OCI-M2 (cell line): ENCODE measurements around the gene CBX8.

ENCODE experiments used
- DNase-seq: peaks from one replicate; lab custom pipeline; 2025; ENCODE audit not compliant: unreplicated experiment; lab: John Stamatoyannopoulos, UW

CBX8 gene

DNA sequence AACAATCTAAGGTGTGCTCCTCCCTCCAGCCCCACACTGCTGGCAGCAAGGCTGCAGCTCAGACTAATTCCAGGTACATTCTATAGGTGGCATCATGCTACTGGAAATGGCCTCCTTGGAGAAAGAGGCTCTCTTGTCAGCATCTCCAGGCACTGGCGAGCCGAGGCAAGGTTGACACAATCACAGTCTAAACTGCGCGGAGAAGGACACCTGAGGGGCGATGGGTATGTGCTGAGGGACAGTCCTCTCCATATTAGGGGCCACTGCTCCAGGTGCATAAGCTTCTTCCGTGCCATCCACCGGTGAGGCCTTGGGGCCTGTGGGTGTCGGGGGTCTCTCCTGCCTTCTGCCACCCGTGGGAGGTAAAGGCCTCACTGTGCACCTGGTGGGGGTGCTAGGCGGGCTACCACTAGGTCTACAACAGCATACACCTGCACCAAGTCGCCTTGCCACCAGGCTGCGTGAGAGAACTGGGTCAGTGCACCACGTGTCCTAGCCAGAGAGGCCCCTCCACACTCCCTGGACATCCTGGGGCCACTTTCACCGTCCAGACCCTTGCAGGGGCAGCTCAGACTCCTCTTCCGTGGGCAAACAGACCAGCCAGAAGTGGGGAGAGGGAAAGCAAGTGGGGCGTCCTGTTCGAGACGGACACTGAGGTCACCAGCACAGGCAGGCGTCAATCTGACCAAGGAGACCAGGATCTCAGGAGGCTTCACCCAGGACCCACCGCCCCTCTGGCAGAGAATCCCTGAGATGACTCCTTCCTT, 12.1 kb upstream of the CBX8 start:
- no peak for DNase-seq

DNA sequence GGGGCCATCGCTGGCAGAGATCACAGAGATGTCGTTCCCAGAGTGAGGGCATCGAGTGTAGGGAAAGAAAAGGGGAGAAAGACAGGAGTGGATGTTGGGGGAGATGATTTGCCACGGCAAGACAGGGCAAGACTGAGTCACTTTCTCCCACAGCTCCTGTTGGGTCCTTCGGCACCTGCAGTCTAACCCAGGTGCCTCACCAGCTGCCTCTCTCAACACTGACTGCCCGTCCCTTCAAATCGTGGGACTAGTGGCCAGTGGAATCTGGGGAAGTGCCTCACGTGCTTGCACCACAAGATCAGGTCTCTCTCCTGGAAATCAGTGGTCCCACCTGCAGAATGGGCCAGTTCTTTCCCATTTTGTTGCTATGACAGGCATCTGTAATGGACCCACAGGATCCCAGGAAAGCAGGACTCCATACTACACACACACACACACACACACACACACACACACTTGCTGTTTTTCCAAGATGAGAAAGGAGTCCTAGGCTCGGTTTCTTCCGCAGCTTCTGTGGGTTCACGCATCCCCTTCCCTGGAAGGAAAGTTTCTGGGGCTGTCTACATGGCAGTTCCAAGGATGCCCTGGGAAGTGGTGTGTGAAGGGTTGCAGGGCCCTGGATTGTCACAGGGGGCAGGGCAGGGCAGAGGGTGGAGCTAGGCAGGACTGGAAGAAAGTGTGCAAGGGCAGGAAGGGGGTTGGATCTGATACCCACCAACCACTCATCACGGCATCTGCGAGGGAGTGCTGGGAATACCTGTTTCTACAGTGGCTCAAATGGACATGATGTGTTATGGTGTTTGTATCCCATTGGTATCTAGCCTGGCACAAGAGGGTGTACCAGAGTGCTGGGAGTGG, 10.2 kb upstream of the CBX8 start:
- no peak for DNase-seq

DNA sequence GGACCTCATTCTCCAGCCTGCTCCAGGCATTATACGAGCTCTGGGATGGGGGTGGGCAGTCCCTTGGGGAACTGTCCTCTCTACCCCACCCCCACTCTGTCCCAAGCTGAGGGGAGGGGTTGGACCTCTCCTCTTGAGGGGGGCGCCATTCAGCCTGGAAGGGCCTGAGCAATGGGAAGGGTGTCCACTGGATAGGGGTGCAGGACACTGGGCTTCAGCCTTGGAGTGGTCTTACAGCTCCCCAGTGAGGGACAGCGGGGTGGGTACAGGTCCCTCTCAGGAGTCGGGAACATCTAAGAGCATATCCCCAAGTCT, 9.5 kb upstream of the CBX8 start:
- no peak for DNase-seq

DNA sequence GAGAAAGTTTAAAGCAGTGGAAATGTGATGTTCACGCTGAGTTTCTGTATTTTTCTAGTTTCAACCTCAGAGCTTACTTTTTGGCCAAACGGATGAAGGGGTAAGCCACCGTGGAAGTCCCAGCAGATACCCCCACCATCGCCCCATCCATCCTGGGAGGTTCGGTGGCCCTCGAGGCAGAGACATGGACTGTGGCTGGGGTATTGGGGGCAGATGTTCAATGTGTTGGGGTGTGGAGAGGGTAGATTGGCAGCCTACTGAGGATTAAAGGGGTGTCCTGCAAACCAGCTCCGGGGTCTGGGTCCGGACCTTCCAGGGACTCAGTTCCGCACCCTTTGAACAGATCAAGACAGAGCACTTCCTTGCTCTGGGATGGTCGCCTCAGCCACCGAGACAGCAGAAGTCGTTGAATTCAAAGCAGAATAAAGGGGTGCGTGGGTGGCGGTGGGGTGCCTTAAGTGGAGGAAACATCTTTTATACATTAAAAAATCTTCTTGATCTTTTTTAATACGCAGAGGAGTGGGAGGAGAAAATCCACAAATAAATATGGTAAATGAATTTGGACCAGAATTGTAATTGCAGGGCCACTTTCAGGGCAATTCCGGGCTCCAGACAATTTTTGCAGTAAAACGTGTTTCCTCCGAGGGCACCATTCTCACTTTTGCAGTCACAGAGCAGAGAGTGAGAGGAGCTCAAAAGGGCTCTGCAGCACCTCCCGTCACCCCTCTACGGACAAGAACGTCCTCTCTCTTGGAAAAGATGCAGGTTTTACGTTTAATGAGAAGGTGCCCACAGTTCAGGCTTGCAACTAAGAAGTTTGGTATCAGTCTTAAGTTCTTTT, 8.2 kb upstream of the CBX8 start:
- DNase-seq: no peak

DNA sequence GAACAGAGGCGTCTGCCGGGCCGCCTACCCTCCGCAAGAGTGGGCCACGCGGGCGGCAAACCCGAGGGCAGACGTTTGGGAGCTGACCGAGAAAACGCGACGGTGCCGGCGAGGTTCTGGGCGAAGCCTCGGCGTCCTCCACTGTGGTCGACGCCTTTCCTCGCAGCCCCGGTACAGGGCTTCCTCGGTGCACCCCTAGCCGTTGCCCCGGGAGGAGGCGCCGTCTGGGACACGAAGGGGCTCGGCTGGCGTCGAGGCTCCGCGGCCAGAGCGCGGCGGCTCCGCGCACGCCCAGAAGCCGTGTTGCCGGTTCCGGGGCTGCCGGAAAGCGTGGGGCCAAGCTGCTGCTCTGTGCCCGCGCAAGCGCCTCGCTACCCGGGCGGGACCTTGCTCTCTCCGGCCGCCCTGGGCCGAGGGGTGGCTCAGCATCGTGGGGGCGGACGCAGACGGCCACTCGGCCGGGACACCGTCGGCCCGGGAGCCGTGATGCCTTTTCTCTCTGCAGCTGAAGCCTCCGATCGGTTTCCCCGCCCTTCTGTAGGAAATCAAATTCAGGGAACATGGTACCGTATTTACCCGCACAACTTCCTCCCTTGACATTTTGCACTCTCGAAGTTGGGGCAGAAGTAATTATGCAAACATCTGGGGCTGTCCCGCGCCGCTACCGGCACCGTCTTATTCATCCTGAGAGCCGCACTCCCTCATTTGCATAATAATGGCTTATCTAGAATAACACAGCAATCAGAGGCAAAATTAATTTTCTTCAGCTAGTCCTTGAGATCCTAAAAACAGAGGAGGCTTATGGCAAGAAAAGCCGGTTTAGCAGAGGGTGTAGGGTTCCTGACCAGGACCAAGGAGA, 7.3 kb upstream of the CBX8 start:
- no peak for DNase-seq

DNA sequence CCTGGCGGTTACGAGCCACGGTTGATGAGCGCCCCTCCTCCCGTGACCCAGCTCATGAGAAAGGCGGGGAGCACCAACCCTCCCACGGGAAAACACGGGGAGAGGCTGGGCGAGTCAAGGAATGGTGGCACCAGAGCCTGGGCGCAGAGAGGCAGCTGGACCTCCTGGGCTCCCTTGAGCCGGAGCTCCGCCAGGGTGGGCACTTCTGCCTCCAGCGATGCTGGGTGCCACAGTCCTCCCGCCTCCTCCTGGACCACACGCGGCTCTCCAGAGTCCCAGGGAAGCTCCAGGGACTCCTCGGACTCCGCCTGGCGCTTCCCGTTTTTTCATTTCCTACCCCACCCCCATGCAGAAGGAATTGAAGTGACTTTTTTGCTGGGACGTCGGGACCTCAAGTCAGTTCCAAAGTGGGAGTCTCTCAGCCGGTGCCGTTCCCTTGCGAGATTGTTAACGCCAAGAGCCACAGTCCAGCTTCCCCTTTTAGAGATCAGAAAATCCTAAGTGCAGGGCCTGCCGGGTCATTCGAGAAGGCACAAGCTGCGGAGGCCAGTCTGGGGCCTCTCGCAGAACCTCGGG, 6.6 kb upstream of the CBX8 start:
- no peak for DNase-seq

DNA sequence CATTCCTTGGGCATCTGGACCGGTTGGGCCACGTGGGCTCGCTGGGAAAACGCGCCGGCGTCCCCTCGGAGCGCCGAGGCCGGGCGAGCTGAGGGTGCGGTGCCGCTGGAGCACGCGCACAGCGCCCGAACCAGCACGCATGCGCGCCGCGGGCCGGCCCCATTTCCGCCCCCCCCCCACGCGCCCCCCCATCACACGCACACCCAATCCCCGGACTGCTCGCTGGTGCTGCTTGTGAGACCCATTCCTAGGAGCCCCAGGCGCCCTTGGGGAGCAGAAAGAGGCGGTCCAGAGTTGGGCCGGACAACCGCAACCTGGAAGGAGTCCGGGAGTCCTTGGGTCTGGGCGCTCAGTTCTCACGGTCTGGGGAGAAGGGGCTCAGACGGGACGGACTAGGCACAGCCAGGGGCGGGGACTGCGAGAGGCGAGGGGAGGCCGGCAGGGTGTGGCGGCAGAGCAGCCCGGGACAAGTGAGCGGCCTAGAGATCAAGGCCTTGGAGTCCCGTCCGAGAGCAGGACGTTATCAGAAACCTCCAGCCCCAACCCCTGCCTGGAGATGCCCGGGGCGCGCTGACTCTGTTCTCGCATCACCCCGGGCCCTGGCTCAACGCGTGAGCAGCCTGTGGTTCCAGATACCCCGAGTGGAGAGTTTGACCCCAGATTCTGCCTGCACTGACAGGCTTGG, 6.0 kb upstream of the CBX8 start:
- DNase-seq: no peak

DNA sequence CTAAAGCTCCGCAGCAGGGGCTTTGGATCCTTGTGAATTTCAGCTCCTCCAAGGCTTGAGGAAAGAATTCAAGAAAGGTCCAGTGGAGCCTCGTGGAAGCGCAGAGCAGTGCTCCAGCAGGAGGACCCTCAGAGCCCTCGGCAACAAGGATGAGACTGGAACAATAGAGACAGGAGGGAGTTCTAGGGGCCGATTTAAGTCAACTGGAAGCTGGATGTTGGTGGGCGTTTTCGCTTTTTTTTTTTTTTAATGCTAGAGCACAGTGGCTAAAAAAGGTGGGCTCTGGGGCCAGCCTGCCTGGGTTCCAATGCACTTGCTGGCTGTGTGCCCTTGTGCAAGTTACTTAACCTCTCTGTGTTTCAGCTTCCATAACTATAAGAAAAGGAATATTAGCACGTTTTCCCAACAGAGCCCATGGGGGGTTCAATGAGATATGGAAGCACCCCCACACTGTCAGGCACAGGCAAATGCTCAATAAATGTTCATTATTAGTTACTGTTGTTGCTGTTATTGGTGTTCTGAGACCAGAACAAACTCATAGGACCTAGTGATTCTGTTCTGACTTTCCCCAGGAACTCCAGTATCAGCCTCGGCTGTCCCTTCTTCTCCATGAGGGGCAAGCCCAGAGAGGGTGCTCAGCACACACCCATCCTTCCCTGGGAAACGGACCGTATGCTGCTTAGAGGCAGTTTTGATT, 5.3 kb upstream of the CBX8 start:
- DNase-seq: no peak

DNA sequence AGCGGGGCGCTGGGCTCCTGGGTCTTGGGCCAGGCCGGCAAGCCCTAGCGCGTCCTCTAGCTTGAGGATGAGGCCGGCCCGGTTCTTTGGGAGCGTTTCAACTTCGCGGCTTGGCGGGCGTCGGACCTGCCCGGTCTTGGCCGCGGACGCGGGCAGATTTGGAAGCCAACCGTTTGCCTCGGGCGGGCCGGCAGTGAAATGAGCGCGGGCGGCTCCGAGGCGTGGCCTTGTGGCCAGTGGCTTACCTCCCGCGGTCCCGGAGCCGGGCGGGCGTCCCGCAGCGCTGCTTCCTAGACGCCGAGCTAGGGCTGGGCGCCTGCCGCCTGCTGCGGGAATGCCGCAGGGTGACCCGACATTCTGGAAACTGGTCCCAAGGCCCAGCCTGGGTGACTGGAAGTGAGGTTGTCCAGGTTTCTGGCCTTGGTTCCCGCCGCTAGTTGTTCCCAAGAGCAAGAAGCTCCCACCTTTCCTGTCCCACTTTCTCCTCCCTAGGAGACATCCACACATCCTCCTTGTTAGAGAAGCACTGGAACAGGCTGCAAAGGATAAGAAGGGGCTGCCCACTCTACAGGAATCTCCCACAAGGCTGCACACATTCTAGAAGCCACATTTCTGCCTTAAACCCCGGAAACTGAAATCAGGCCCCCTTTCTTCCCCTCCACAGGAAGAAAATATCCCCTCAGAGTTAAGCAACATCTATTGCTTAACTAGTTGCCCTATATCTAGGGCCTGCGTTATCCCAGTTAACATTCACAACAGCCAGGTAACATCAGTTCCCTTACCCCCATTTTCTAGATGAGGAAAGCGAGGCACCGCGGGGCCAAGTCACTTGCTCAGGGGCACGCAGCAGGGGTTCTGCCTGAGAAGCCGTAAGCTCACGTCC, 4.5 kb upstream of the CBX8 start:
- no peak for DNase-seq

DNA sequence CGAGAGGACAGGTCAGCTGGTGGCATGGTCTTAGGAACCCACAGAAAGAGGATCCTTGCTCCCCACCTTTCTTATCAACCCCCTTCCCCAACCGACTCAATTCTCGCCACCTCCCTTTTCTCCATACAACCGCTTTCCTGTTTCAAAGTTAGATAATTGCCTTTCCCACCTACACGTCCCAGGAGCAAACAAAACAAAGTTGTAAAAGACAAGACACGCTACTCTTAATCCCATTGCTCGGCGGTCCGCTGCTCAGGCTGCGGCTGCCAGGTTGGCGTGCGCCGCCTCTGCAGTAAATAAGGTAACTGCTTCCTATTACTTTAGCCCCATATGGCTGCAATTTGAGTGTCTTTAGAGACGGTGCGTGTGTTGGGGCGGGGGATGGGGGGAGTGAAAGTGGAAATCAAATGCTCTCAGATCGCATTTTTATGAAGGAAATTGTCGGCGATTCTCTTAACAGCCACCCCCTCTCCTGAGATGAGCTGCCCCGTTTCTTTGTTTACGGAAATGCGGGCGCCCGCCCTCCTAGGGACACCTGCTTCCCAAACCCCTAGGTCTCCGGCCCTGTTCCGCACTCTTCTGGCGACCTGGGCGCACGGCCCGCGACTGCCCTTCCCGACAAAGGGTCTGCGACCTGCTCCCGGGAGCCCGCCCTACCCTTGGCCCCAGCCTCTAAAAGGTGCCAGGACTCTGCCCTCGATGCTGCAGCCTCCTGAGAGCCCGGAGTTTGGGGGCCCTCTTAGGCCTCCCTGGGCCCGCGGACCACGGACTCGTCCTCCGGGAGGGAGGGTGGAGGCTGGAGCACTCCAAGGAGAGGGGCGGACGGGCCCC, 3.7 kb upstream of the CBX8 start:
- no peak for DNase-seq

DNA sequence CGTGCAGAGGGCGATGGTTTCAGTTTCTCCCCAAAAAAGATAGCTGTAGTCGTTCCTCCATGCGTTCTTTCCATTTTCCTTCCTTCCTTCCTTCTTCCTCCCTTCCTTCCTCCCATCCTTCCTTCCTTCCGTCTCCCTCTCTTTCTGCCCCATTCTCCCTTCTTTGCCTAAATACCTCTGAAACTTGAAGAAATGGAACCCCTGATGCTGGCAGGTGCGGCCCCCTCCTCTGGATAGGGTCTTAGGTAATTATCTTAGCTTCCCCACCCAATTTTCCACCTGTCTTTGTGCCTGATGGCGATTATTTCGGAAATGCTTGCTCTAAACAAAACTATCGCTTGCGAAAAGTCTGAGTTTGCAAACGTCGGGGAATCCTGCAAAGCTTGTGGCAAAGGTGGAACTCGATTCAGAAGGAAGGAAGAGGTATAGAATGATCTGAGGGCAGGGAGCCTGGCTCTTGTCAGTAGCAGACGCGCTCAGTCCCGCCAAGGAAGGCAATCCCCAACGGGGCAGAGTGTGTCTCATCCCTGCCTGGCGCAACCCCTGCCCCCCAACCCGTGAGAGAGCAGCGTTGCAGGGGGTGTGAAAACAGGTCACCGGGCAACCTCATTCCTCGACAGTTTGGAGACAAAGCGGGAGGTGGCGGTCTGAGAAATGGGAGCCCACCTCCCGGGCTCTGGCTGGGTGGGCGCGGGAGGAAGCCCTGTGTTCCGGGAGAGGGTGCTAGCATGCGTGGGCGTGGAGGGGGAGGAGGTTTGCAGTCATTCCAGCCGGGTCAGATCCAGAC, 2.9 kb upstream of the CBX8 start:
- DNase-seq: no peak

DNA sequence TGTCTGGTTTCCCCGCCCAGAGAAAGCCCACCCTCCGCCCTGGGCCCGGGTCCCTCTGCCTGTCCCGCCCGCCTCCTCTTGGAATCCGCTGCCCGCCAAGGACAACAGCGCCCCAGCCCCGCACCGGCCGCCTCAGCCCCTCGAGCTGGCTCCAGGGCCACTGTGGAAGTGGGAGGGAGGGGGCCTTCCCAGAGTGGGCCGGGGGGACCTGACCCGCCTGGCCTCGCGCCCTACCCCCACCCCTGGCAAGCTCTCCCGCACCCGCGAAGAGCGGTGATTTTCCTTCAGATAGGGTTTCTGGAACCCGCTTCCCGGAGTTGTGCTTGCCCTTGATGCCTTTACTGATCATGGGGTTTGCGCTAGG, 2.3 kb upstream of the CBX8 start:
- no peak for DNase-seq

DNA sequence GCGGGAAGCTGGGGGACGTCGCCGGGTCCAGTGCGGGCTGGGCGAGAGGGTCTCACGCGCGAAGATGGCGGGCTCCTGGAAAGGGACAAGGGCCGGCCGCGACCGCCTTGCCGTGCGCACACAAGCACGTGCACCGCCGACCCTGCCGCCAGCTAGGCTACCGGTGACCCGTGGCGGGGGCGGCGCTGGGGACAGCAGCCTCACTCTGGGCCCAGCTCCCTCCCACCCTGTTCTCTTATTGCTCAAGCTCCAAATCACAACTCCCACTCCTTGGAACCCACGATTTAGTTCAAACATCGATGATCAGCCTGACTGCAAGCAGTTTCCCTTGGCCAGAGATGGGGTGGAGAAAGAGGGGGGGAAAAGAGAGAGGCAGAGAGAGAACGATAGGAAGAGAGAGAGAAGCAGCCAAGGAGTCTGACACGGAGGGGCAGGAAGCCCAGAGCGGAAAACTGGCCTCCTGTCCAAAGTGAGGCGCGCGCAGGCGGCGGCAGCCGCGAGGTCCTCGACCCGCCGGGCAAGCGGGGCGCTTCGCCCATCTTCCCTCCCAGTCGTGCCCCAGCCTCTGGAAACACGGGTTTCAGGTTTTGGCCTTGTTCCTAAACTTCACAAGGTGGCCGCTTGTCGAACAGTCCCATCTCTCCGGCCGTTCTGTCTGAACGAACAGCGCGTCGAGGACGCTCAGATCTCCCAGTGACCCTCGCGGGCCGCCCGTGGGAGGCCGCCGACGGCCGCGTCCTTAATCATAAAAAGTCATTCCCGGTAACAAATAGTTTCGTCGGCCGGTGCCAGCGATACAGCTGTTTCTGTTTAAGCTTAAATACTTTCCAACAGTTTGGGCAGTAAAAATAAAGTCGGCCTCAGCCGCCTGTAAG, 1.7 kb upstream of the CBX8 start:
- no peak for DNase-seq

DNA sequence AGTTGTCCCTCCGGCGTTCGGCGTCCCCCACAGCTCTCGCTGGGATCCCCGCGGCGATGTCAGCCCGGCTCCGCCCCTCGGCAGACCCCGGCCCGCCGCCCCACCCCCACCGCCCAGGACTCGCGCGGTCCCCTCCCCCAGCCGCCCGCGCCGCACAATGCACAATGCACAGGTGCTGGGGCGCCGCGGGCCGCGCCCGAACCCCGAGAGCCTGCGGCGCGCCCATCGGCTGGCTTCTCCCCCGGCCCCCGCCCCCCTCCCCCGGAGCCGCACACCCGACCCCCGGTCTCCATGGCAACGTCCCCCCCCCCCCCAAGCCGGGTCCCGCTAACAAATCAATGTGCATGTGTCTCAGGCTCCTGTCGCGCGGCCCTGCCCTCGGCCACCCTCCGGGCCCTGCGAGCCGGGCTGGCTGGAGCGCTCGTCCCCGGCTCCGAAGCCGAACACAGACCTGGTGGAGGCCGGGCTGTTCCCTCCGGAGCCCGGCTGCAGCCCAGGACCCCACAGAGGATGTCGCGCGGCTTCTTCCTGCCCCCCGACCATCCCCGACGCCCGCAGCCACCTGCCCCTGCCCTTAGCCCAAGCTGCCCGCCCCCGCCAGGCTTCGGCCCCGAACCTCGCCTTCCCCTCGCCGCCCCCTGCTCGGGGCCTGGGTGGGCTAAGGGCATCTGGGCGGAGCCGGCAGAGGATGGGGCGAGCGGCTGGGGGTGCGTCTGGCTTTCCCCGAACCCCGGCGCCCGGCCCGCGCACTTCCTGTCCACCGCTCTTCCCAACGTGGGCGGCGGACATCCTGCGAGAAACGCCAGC, 818 bp upstream of the CBX8 start:
- DNase-seq: no peak

DNA sequence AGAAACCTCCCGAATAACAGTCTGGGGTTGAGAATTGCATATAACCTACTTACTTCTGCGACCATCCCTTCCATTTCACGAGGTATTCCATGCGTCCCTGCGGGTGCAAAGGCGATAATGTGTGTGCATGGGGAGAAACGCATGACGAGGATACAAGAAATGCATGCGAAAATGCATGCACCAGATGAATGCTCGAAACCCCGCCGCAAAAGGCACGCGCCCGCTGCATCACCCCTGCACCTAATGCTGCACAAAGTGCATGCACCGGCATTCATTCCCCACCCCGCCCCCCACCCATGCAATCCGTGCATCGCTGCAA, 474 bp downstream of the CBX8 start:
- DNase-seq: no peak
